GM19455 (cell line): ENCODE results near the gene STT3B.

Source experiments
- ATAC-seq: cut with Tn5 transposase; IDR thresholded peaks from one replicate; pipeline ENCODE4 v1.9.1; 2021; ENCODE audit not compliant: unreplicated experiment

Gene STT3B

DNA sequence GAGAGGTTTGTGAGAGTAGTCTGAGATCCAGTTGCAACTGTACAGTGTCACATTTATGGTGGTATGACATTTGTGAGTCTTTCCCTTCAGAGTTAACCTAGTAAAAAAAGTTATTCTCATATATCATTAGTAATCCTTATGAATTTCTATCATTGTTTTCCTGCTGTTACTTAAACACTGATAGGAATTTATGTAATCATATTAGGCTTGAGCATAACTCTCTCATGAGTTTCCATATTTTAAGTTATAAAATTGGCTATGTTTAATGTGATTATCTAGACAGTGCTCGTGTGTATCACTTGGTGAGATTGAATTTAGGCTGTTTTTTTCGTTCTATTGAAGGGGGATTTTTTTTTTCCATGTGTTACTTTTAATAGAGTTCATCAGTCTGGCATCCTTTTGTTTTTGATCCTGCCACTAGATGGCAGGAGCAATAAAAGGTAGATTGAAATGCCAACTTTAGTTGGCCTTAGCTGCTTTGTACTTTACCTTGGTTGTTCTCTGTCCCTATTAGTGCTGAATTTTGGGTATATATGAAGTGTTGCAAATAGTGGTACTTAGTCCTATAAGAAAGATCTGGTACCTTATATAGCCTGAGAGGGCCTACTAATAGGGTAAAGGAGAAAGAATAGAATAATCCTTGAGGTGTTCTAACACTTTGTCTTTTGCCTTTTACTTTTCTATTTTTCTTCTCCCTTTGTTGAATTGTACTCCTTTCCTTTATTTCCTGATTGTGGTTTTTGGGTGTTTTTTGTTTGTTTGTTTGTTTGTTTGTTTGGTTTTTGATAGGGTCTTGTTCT, 17.9 kb downstream of the STT3B start:
- no peak for ATAC-seq

DNA sequence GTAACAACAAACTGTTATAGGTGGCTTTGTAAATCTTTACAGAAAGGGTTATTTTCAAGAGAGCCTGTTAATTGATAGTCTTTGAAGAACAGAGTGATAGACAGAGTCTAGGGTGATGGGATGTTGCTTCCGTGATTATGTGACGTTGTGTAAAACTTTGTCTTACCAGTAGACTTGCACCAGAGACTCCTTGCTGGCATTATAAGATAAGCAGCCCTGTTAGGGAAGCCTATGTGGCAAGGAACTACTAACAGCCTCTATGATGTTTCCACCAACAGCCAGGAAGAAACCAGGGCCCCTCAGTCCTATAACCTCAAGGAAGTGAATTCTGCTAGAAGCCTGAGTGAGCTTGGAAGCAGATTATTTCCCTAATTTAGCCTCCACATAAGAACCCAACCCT, 18.9 kb downstream of the STT3B start:
- no peak for ATAC-seq

DNA sequence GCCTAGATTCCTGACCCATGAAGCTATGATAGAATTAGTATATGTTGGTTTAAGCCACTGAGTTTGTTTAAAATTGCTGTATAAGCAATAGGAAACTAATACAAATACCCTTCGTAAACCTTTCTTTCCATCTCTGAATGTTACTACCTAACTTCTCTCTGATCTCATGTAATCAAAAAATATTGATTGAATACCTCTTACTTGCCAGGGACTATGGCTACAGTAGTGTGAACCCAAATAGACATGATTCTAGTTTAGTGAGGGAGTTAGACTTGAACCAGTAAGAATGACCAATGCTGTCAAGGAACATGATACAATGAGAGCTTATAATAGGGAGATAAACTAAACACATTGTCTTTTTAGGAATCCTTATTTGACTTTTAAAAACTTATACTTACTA, 19.4 kb downstream of the STT3B start:
- ATAC-seq, result no peak

DNA sequence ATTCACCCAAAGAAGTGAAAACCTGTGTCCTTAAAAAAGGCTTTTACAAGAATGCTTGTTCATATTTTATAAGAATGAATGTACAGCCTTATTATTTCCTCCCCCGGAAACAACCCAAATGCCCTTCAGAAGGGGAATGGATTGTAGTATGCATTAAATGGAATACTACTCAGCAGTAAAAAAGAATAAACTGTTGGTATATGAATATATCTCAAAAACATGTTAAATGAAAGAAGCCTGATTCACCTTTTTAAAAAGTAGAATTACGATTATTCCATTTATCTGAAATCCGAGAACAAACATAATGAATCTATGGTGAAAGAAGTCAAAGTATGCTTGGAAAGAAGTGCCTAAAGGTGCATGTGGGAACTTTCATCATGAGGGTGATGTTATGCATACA, 20.5 kb downstream of the STT3B start:
- no peak for ATAC-seq

DNA sequence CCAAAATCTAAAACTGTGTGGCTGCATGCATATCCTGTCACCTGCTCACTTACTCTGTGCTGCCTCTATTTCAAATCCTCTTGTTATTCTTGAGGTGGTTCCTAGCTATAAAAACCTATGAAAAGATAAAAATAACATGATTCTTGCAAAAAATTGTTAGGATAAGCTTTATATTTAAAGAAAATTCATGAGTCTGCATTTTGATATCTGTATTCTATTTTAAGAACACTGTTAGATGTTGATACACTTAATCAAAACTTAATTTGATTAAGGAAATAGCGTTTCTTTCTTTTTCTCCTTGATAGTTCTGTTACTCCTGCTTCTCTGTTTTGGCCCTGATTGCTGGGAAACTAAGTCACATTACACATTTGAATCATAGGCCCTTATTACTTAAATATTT, 22.5 kb downstream of the STT3B start:
- ATAC-seq, result no peak

DNA sequence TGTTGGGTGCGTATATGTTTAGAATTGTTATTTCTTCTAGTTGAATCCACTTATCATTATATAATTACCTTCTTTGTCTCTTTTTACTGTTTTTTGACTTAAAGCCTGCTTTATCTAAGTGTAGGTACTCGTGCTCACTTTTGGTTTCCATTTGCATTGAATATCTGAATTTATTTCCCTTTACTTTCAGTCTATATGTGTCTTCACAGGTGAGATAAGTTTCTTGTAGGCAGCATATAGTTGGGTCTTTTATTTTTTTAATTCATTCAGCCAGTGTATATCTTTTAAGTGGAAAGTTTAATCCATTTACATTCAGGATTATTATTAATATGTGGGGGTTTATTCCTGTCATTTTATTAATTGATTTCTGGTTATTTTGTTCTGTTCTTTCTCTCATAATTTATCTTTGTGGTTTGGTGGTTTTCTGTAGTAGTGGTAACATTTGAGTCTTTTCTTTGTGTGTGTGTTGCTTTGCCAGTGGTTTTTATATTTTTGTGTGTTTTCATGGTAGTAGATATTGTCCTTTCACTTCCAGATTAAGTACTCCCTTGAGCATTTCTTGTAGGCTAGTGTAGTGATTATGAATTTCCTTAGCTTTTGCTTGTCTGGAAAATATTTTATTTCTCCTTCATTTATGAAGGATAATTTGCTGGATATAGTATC, 27.3 kb downstream of the STT3B start:
- ATAC-seq, result no peak

DNA sequence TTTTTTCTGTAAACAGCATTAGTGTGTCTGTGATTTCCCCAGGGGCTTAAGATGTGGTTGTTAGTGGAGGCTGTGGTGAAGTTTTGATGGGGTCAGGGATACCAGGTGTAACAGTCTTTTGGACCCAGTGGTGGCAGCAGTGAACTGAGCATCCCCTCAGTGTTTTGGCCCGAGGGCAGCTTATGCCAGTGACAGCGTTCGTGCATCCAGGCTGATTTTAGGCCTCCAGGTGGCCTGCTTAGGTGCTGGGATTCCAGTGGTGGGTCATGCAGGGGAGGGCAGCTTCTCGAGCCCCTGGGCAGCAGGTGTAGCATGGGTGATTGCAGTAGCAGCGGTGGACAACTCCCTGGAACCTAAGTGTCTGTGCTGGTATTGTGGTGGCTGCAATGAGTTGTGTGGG, 29.2 kb downstream of the STT3B start:
- no peak for ATAC-seq

DNA sequence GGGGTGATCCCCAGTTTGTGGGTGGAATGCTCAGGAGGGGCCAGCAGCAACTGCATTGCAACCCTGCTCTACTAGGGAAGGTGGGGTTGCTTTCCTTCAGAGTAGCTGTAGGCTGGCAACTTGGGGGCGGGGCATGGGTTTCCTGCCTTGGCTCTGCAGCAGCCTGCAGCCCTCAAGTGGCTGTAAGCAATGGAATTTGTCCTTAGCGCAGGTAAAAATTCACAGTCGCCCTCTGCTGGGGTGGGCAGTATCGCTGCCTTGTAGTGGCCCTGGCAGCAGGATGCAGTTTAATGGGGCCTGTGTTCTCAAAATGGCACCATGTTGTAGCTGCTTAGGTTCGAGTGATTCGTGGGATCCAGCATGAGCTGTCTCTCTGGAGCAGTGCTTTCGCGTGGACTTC, 29.8 kb downstream of the STT3B start:
- no peak for ATAC-seq

DNA sequence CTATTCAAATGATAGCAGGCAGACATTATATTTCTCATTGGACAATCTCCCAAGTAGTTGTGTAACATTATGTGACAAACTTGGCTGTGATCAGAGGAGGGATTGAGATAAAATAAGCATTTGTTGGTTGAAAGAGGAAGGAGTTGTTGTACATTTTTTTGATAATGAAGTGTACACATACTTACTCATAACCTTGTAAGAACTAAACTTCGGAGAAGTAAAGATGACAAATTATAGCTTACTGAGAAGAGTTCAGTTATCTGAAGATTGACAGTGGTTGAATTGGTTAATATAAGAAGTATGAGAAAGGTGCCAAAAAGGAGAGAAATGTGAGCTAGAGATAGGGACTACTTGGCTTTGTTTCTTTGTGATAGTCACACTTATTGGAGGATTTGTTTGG, 32.6 kb downstream of the STT3B start:
- no peak for ATAC-seq

DNA sequence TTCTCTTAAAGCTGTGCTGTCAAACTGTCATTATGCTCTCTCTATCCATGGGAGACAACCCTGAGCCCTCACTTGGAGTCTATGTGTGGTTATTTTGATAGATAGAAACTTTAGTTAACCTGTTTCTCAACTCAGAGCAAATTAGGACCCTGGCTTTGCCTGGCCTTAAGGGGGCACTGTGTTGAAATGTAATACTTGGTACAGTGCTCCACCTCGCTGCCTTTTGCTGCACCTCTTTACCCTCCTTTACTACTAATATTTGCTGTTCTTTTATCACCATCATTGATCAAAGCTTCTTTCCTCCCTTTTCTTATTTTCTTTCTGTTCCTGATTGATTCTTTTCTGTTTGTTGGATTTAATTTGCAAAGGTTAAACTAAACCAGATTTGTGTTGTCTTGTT, 34.3 kb downstream of the STT3B start:
- no peak for ATAC-seq

DNA sequence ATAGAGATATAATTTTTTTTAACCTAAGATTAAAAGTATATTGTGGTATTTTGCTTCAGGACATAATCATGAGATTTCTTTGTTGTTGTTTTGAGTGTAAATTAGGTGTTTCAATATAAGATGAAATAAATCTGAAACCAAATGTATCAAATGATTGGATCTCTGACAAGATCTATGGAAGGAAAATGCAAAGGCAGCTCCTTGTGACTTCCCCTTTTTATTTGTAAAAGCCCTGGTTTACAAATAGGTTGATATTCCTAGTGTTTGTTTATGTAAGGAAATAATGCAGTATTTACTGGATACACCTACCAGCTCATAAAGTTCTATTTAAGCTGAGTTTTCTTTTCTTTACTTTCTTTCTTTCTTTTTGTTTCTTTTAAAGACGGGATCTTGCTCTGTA, 35.9 kb downstream of the STT3B start:
- ATAC-seq, result no peak

DNA sequence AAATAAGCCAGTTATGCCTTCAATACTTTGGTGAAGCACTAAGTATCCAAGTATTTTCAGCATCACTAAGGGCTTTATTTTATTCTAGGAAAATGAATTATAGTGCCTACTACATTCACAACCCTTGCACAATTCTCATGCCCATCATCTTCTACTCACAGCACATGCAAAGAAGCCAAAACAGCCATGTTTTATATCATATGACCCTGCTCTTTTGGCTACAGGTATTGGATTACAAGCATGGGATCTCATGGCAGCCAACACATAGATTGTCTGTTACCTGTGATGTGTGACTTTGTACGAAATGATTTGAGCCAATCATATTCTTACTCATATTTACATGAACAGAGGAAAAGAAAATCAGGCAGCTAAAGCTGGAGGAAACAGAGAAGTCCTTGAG, 38.6 kb downstream of the STT3B start:
- ATAC-seq, result no peak

DNA sequence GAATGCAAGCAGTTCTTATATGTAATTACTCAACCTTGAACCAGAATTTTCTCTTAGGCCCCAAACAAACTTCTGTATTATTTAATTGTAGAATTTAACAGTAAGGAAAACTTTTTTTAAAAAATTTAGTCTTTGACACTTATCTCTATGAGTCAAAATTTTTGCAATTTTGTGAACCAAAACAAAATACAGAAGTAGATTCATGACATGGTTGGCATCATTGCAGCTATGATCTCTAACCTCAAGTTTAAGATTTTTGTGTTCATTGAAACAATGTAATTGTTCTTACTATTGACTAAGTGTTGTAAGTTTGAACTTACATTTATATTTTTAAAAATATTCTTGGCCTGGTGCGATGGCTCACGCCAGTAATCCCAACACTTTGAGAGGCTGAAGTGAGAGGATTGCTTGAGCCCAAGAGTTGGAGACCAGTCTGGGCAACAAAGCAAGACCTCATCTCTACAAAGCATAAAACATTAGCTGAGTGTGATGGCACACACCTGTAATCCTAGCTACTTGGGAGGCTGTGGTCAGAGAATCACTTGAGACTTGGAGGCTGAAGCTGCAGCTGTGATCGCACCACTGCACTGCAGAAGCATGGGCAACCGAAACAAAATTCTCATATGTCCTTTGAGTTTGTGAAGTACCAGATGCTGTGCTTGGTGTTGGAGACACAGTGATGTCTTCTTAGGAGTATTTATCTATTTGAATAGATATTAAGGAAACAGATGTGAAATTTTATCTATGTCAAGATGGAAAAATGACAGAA, 39.7 kb downstream of the STT3B start:
- ATAC-seq, result no peak

DNA sequence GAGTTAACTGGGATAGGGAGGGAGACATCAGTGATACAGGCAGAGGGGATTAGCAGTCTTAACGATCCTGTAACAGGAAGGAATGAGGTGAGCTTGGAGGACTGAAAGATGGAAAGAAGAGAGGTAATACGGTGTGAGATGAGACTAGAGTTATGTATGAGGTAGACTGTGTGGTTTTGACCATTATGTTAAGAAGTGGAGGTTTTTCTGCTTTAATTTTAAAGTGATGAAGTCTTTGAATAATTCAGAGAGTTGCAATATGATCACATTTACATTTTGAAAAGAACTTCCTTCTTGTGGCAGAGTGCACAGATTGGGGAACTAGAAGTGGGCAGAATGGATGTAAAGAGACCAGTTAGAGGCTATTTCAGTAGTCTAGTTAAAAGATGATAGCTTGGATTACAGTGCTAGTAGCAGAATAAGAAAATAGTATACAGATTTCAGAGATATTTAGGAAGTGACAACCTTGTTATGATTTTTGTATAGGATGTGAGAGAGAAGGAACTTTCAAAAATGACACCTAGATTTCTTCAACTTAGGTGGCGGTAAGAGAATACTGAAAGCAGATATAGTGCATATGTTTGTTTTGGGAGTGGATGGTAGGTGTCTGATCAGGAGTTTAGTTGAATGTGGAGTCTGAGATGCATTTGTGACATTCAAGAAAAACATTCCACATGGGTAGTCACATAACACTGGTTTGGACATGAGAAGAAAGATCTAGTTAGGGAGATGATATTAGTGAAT, 40.5 kb downstream of the STT3B start:
- ATAC-seq, result no peak

DNA sequence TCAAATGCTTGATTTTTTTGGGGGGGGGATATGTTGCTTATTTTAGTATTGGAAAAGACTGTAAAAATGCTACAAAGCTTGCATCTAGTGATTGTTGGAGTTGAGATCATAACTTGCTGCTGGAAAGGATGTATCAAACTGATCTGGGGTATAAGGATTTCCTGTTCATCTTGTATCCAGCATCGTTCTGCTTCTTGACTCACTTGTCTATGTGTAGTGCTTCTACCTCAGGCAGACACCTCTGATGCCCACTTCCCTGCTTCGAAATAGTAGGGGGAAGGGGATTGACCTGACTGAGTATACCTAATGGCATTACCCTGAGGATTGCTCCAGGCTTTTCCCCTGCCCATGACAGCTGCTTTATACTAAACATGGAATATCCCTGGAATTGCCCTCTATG, 42.7 kb downstream of the STT3B start:
- ATAC-seq, result no peak

DNA sequence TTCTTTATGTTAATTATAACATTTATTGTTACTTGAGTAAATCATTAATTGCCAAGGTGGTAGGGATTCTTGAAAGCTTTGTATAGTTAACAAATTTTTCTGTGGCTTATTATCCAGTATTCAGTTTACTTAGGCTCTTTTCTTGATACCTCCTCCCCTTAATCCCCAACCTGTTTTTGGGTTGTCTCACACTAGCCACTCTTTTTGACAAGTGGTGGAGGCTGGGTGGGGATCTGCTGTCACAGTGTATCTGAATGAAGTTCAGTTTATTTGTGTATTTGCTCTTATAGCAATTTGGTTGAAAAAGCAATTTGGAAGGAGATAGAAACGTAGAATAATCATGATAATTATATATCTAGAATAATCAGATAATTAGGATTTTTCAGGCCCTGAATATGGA, 43.8 kb downstream of the STT3B start:
- ATAC-seq, result no peak

DNA sequence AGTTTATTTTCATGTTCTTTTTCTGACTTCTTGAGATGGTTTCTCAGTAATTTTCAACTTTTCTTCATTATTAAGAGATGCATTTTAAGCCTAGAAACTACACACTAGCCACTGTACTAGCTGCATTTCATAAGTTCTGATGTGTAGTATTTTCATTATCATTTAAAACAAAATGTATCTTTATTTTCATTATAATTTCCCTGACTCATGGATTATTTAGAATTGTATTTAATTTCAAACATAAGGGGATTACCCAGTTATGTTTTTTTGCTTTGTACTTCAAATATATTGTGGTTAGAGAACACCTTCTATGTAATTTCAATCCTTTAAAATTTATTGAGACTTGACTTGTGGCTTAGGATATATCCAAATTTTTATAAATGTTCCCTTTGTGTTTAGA, 44.5 kb downstream of the STT3B start:
- no peak for ATAC-seq

DNA sequence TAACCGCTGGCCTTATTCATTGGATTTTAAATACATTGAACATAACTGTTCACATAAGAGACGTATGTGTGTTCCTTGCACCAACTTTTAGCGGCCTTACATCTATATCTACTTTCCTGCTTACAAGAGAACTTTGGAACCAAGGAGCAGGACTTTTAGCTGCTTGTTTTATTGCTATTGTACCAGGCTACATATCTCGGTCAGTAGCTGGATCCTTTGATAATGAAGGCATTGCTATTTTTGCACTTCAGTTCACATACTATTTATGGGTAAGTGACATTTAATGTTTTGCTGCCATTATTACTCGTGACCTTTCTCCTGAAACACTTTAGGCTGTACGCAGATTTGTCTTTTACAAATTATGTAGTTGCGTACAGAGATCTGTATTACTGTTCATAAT, 47.1 kb downstream of the STT3B start:
- ATAC-seq, result no peak

DNA sequence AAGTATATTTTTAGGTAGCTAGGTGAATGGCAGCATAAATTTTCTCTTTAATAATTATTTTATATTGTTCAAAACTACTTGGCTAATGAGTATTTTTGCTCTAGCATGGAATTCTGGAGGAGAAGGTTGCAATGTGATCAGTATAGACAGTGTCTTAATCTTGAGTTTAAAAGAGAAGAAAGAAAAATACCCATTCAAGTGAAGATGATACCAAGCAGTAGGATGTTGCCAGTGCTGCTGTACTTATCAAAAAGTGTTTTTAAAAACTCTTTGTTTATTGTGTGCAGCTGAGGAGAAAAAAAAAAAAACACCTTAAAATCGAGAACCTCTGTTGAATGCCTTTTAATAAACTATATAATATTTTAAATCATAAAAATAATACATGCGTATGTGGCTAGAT, 47.9 kb downstream of the STT3B start:
- ATAC-seq, result no peak

DNA sequence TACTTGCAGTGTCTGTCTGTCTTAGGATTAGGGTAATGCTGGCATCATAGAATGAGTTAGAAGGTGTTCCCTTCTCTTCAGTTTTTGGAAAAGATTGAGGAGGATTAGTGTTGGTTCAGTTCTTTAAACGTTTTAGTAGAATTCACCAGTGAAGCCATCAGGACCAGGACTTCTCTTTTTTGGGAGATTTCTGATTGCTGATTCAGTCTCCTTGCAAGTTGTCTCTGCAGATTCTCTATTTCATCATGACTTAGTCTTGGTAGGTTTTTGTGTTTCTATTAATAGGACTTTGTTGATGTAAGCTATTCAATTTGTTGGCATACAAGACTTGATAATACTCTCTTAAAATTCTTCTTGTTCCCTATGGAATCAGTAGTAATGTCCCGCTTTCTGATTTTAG, 48.9 kb downstream of the STT3B start:
- no peak for ATAC-seq

DNA sequence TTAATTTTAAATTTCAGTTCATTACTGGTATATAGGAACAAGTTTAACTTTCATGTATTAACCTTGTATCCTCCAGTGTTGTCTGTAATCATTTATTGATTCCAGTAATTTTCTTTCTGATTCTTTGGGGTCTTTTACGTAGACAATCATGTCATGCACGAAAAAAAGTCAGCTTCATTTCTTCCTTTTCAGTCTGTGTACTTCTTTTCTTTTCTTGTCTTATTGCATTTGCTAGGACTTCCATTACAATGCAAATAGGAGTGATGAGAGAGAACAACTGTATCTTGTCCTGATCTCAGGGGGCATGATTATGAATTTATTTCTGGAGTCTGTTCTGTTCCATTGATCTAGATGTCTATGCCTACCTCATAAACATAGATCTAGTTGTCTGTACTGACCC, 56.5 kb downstream of the STT3B start:
- no peak for ATAC-seq
